ENCODE data around the gene IFNK.

IFNK gene

GRCh38 chr9:27511771-27512170 lies 12.3 kb upstream of the IFNK start:
- no peak for DNase-seq (ENCODE audit: low read depth in 2 of 2)

GRCh38 chr9:27514551-27514950 lies 9.5 kb upstream of the IFNK start:
- DNase-seq (ENCODE audit: low read depth in 2 of 2) = no peak

- no peak for DNase-seq (ENCODE audit: low read depth in 2 of 2)
Measured at GRCh38 chr9:27518006-27518405, 6.1 kb upstream of the IFNK start.

- no peak for DNase-seq (ENCODE audit: low read depth in 2 of 2)
Measured at GRCh38 chr9:27518809-27519208, 5.3 kb upstream of the IFNK start.

- DNase-seq (ENCODE audit: low read depth in 2 of 2) = no peak
Measured at GRCh38 chr9:27519466-27520465, 4.3 kb upstream of the IFNK start.

- DNase-seq (ENCODE audit: low read depth in 2 of 2) = no peak
Measured at GRCh38 chr9:27520986-27521385, 3.1 kb upstream of the IFNK start.

- DNase-seq (ENCODE audit: low read depth in 2 of 2) = no peak
Measured at GRCh38 chr9:27523141-27523540, 949 bp upstream of the IFNK start.

- DNase-seq (ENCODE audit: low read depth in 2 of 2) = no peak
Measured at GRCh38 chr9:27527702-27528075, 3.6 kb downstream of the IFNK start.

GRCh38 chr9:27528076-27528885 lies 4.2 kb downstream of the IFNK start:
- peak; percentile 20 to 27 for DNase-seq (ENCODE audit: low read depth in 2 of 2)

GRCh38 chr9:27528886-27529315 lies 4.8 kb downstream of the IFNK start:
- DNase-seq (ENCODE audit: low read depth in 2 of 2) = peak; percentile 9 to 26

GRCh38 chr9:27529316-27530278 lies 5.5 kb downstream of the IFNK start, which contains the start of gene MOB3B:
MOB3B (minus strand) TSS chr9:27529814; CDS start chr9:27455550, 74,264 bp downstream.
- DNase-seq (ENCODE audit: low read depth in 2 of 2) = peak; percentile 52 to 61

GRCh38 chr9:27530915-27531755 lies 7.0 kb downstream of the IFNK start:
- DNase-seq (ENCODE audit: low read depth in 2 of 2) = no peak

- DNase-seq (ENCODE audit: low read depth in 2 of 2) = no peak
Measured at GRCh38 chr9:27532046-27532445, 8.0 kb downstream of the IFNK start.

- no peak for DNase-seq (ENCODE audit: low read depth in 2 of 2)
Measured at GRCh38 chr9:27533311-27533710, 9.2 kb downstream of the IFNK start.

GRCh38 chr9:27534131-27534530 lies 10.0 kb downstream of the IFNK start:
- DNase-seq (ENCODE audit: low read depth in 2 of 2) = no peak

- no peak for DNase-seq (ENCODE audit: low read depth in 2 of 2)
Measured at GRCh38 chr9:27534658-27535209, 10.6 kb downstream of the IFNK start.

- no peak for DNase-seq (ENCODE audit: low read depth in 2 of 2)
Measured at GRCh38 chr9:27535701-27536118, 11.6 kb downstream of the IFNK start.

- DNase-seq (ENCODE audit: low read depth in 2 of 2) = no peak
Measured at GRCh38 chr9:27536168-27536567, 12.1 kb downstream of the IFNK start.

GRCh38 chr9:27537027-27537435 lies 12.9 kb downstream of the IFNK start:
- DNase-seq (ENCODE audit: low read depth in 2 of 2) = no peak

GRCh38 chr9:27537756-27538155 lies 13.7 kb downstream of the IFNK start:
- no peak for DNase-seq (ENCODE audit: low read depth in 2 of 2)

All from stimulated activated CD8-positive, alpha-beta memory T cell treated with anti-CD3 and anti-CD28 coated beads, Interleukin-15, amount 100 ng/mL, for 4 hours (primary cell).